ENCODE data around the gene OR52J3.

OR52J3 gene

DNA sequence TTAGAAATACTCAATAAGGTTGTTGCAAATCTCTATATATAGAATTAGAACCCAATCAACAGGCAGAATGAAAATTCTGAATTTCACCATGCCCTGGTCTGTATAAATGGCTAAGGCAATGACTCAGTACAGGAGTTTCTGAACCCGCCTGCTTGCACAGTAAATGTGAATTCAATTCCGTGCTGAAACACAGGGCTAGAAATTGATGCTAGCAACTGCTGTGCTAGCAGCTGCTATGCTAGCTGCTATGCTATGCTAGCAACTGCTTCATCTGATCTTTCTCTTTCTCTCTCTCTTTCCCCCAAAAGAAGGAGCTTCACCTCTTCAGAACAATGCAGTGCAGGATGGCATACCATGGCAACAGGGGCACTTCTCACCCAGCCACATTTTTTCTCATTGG, 9.7 kb upstream of the OR52J3 start:
- DNase-seq (ENCODE audit: low read depth, low spot score): no peak
- TF ChIP-seq CTCF (IDR thresholded peaks at IDR 0.05; ENCODE audit: insufficient read depth, low read length, missing control alignments): no peak
- CTCF ChIA-PET: no interaction called here
- POLR2A ChIA-PET: no interaction called here
- no peak overlapping the region for H3K4me3 ChIP-seq (ENCODE audit: low read depth, low read length)

DNA sequence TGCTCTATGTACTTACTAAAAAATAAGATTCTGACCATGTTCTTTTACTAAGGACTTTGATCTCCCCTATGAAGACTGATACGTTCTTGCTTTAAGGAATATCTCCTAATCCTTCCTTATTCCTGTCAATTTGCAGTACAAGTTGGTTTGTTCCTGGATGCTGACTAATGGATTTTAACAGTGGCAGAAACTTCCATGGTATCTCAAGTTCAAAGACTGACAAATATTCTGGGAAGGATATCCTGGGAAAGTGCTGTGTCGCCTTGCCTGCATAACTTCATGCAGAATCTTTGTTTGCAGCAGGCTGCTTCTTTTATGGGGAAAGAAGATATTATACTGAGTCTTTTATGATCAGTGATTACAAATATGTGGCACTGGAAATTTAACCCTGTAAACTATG, 8.4 kb upstream of the OR52J3 start:
- POLR2A ChIA-PET: no interaction called here
- CTCF ChIA-PET: no interaction called here
- TF ChIP-seq CTCF (IDR thresholded peaks at IDR 0.05; ENCODE audit: insufficient read depth, low read length, missing control alignments): no peak
- no peak overlapping the region for H3K4me3 ChIP-seq (ENCODE audit: low read depth, low read length)
- no peak for DNase-seq (ENCODE audit: low read depth, low spot score)

DNA sequence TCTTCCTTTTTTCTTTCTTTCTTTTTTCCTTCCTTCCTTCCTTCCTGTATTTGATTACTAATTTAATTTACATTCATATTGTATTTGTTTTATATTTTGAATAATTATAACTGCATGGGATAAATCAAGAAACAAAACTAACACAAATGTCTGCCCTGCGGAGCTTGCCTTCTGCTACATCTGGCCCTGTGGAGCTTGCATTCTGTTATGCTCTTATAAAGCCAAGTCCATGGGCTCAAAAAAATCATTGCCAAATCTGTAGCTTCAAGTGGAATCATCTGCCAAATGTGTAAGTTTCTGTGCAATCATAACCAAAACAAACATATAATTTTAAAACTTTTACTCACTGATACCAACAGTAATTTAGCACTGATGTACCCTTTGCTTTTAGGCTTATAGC, 8.0 kb upstream of the OR52J3 start:
- POLR2A ChIA-PET: no interaction called here
- DNase-seq (ENCODE audit: low read depth, low spot score): no peak
- H3K4me3 ChIP-seq (ENCODE audit: low read depth, low read length): no peak overlapping the region
- TF ChIP-seq CTCF (IDR thresholded peaks at IDR 0.05; ENCODE audit: insufficient read depth, low read length, missing control alignments): no peak
- CTCF ChIA-PET: no interaction called here

GRCh38 chr11:5040876-5041275, 5.5 kb upstream of the OR52J3 start:
- ChIA-PET CTCF (no interaction called here), POLR2A (no interaction called here)
- no peak overlapping the region for H3K4me3 ChIP-seq (ENCODE audit: low read depth, low read length)
- no peak for TF ChIP-seq CTCF (IDR thresholded peaks at IDR 0.05; ENCODE audit: insufficient read depth, low read length, missing control alignments)
- DNase-seq (ENCODE audit: low read depth, low spot score): no peak

GRCh38 chr11:5042091-5042490, 4.2 kb upstream of the OR52J3 start:
- TF ChIP-seq CTCF (IDR thresholded peaks at IDR 0.05; ENCODE audit: insufficient read depth, low read length, missing control alignments): no peak
- DNase-seq (ENCODE audit: low read depth, low spot score): no peak
- CTCF ChIA-PET: no interaction called here
- H3K4me3 ChIP-seq (ENCODE audit: low read depth, low read length): no peak overlapping the region
- POLR2A ChIA-PET: no interaction called here

GRCh38 chr11:5043380-5043779, 2.9 kb upstream of the OR52J3 start:
- no peak for TF ChIP-seq CTCF (IDR thresholded peaks at IDR 0.05; ENCODE audit: insufficient read depth, low read length, missing control alignments)
- CTCF ChIA-PET: no interaction called here
- H3K4me3 ChIP-seq (ENCODE audit: low read depth, low read length): no peak overlapping the region
- DNase-seq (ENCODE audit: low read depth, low spot score): peak; percentile 7
- POLR2A ChIA-PET: no interaction called here
